HepG2 (cell line): ENCODE results near the gene PLEKHM2. TPM values are rescaled to one million over a fixed set of nuclear protein-coding genes. Genes with fewer than 3 reads are reported as not detected.
A peak's percentile ranks its signal among the peaks of the same experiment; 100 is the strongest.

ENCODE experiments used
- AGO2 ChIP-seq: fragments of 200-400 bp; formaldehyde crosslinking; optimal IDR thresholded peaks from 2 replicates; pipeline ENCODE3; 2017; ENCODE audit warnings: mild to moderate bottlenecking, low read depth, low read length, moderate library complexity
- GTF3A ChIP-seq: sonication (generic); formaldehyde crosslinking; conservative IDR thresholded peaks from 2 replicates; pipeline ENCODE4 v1.4.0; 2020; ENCODE audit warnings: mild to moderate bottlenecking, missing genetic modification reagents
- HMG20B ChIP-seq: conservative IDR thresholded peaks from 2 replicates; pipeline ENCODE4 v1.6.1; 2016; ENCODE audit warnings: missing genetic modification reagents, missing compliant biosample characterization
- HOXA9 ChIP-seq: sonication (generic); formaldehyde crosslinking; IDR thresholded peaks from 2 replicates; pipeline ENCODE4 v1.8.1; 2022; ENCODE audit warnings: missing genetic modification reagents, mild to moderate bottlenecking, moderate library complexity, borderline replicate concordance
- MEF2D ChIP-seq: sonication (generic); formaldehyde crosslinking; IDR thresholded peaks from 2 replicates; pipeline ENCODE4 v1.5.1; 2020; ENCODE audit warnings: mild to moderate bottlenecking, missing genetic modification reagents
- MXD4 ChIP-seq: IDR thresholded peaks from 2 replicates; pipeline ENCODE4 v1.6.1; 2016; ENCODE audit warnings: mild to moderate bottlenecking, missing biosample characterization, missing genetic modification reagents
- POGZ ChIP-seq: sonication (generic); formaldehyde crosslinking; IDR thresholded peaks from 2 replicates; pipeline ENCODE4 v1.4.0; 2020; ENCODE audit warnings: mild to moderate bottlenecking, missing genetic modification reagents
- ZFP1 ChIP-seq: IDR thresholded peaks from 2 replicates; pipeline ENCODE4 v1.6.1; 2016
- ZFP90 ChIP-seq: sonication (generic); formaldehyde crosslinking; IDR thresholded peaks from 2 replicates; pipeline ENCODE4 v1.8.0; 2022; ENCODE audit warnings: missing genetic modification reagents, mild to moderate bottlenecking, inconsistent platforms, borderline replicate concordance
- ZNF12 ChIP-seq: sonication (generic); formaldehyde crosslinking; IDR thresholded peaks from 2 replicates; pipeline ENCODE4 v1.5.0; 2020; ENCODE audit warnings: missing genetic modification reagents
- ZNF225 ChIP-seq: sonication (generic); formaldehyde crosslinking; IDR thresholded peaks from 2 replicates; pipeline ENCODE4 v1.4.0; 2020; ENCODE audit warnings: mild to moderate bottlenecking, missing genetic modification reagents
- ZNF772 ChIP-seq: sonication (generic); formaldehyde crosslinking; IDR thresholded peaks from 2 replicates; pipeline ENCODE4 v1.5.0; 2020; ENCODE audit warnings: mild to moderate bottlenecking, missing genetic modification reagents
- polyA plus RNA-seq, 8 experiments: library from polyadenylated mRNA; depleted of rRNA in 3 of 8; stranded (reverse) in 7 of 8; unstranded in 1 of 8; fragments of >200 nt; fragmentation: Illumina TruSeq in 4 of 8; extraction: Trizol in 4 of 8; gene quantifications; 2 replicates each; pipeline versions ENCODE4 v1.2.1 to v1.2.3, GENCODE V29; 2011 to 2016; ENCODE audit warnings: low read depth in 4 of 8, missing spikeins in 1 of 8, mixed read lengths in 1 of 8; ENCODE audit not compliant: insufficient read depth in 1 of 8
- total RNA-seq, 5 experiments: library from RNA; depleted of rRNA; stranded (reverse); fragments of >200 nt; fragmentation: Illumina TruSeq; extraction: Trizol; gene quantifications; 2 replicates each; pipeline ENCODE4 v1.2.3, GENCODE V29; 2016; ENCODE audit warnings: low read depth in 1 of 5
- TF ChIP-seq, protein P1 (sequence below): sonication (generic); formaldehyde crosslinking; IDR thresholded peaks from 2 replicates; pipeline ENCODE4 v1.5.0; 2020; ENCODE audit warnings: mild to moderate bottlenecking, missing genetic modification reagents
- TF ChIP-seq, protein P2 (sequence below): sonication (generic); formaldehyde crosslinking; IDR thresholded peaks from 2 replicates; pipeline ENCODE4 v1.4.0; 2020; ENCODE audit warnings: missing genetic modification reagents, borderline replicate concordance
- TF ChIP-seq, protein P3 (sequence below): sonication (generic); formaldehyde crosslinking; IDR thresholded peaks from 2 replicates; pipeline ENCODE4 v1.9.0; 2022; ENCODE audit warnings: low read depth, missing genetic modification reagents
- TF ChIP-seq, protein P4 (sequence below): IDR thresholded peaks from 2 replicates; pipeline ENCODE4 v1.6.1; 2016; ENCODE audit warnings: low read depth
- TF ChIP-seq, protein P5 (sequence below), 2 experiments: sonication (generic) in 1 of 2; formaldehyde crosslinking in 1 of 2; IDR thresholded peaks; 2 replicates each; pipeline versions ENCODE4 v1.4.0 to v1.6.1; 2018 to 2020; ENCODE audit warnings: missing genetic modification reagents in 2 of 2, borderline replicate concordance in 1 of 2, low read depth in 1 of 2, mild to moderate bottlenecking in 1 of 2, missing biosample characterization in 1 of 2

Gene PLEKHM2
- total and polyA plus RNA-seq, 2 of the 13 experiments (the other 11 are each of a cell fraction or from before 2014, with no cell fraction given), result 16.5 to 27.3 TPM

DNA sequence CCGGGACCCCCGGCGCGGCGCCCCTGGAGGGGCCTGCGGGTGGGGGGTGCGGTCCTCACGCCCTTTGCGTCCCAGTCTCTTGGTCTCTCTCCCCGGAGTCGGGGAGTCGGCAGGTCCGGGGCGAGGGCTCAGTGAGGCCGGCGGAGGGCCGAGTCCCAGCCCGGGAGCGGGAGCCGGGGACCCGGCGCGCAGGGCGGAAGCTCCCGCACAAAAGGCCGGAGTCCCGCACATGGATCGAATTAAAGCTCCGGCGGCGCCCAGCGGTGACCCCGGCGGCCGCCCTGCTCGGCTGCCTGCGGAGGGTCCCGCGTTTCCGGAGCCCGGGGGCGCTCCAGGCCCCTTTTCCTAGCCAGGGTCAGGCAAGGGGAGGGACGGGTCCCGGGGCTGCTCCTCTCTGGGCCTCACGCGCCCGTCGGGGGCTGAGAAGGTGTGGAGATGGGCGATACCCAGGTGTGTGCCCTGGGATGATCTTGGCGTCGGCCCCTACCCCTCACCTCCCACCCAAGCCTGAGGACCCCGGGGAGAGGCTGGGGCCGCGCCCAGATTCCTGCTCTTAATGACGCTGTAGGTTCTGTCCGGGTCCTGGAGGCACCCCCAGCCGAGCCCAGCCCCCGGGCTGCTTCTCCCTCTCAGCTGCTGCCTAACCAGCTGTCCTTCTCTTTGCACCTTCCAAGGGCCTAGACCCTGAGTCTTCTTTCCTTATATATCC, 75.0 kb downstream of the PLEKHM2 start (continued):
- TF ChIP-seq, protein P1, sequence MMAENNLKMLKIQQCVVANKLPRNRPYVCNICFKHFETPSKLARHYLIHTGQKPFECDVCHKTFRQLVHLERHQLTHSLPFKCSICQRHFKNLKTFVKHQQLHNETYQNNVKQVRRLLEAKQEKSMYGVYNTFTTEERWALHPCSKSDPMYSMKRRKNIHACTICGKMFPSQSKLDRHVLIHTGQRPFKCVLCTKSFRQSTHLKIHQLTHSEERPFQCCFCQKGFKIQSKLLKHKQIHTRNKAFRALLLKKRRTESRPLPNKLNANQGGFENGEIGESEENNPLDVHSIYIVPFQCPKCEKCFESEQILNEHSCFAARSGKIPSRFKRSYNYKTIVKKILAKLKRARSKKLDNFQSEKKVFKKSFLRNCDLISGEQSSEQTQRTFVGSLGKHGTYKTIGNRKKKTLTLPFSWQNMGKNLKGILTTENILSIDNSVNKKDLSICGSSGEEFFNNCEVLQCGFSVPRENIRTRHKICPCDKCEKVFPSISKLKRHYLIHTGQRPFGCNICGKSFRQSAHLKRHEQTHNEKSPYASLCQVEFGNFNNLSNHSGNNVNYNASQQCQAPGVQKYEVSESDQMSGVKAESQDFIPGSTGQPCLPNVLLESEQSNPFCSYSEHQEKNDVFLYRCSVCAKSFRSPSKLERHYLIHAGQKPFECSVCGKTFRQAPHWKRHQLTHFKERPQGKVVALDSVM (CRISPR knock-in tag), result peak; percentile 42; the same call in 1 of the 2 replicates
- no peak for TF ChIP-seq ZNF12
- TF ChIP-seq ZFP90, result no peak
- TF ChIP-seq ZFP1 (CRISPR knock-in tag), result no peak
- TF ChIP-seq ZNF772 (CRISPR knock-in tag), result no peak
- TF ChIP-seq AGO2, result peak; percentile 29
- TF ChIP-seq GTF3A (CRISPR knock-in tag), result no peak
- TF ChIP-seq HOXA9 (CRISPR knock-in tag), result no peak
- TF ChIP-seq, protein P2, sequence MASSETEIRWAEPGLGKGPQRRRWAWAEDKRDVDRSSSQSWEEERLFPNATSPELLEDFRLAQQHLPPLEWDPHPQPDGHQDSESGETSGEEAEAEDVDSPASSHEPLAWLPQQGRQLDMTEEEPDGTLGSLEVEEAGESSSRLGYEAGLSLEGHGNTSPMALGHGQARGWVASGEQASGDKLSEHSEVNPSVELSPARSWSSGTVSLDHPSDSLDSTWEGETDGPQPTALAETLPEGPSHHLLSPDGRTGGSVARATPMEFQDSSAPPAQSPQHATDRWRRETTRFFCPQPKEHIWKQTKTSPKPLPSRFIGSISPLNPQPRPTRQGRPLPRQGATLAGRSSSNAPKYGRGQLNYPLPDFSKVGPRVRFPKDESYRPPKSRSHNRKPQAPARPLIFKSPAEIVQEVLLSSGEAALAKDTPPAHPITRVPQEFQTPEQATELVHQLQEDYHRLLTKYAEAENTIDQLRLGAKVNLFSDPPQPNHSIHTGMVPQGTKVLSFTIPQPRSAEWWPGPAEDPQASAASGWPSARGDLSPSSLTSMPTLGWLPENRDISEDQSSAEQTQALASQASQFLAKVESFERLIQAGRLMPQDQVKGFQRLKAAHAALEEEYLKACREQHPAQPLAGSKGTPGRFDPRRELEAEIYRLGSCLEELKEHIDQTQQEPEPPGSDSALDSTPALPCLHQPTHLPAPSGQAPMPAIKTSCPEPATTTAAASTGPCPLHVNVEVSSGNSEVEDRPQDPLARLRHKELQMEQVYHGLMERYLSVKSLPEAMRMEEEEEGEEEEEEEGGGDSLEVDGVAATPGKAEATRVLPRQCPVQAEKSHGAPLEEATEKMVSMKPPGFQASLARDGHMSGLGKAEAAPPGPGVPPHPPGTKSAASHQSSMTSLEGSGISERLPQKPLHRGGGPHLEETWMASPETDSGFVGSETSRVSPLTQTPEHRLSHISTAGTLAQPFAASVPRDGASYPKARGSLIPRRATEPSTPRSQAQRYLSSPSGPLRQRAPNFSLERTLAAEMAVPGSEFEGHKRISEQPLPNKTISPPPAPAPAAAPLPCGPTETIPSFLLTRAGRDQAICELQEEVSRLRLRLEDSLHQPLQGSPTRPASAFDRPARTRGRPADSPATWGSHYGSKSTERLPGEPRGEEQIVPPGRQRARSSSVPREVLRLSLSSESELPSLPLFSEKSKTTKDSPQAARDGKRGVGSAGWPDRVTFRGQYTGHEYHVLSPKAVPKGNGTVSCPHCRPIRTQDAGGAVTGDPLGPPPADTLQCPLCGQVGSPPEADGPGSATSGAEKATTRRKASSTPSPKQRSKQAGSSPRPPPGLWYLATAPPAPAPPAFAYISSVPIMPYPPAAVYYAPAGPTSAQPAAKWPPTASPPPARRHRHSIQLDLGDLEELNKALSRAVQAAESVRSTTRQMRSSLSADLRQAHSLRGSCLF (CRISPR knock-in tag), result no peak
- TF ChIP-seq, protein P3, sequence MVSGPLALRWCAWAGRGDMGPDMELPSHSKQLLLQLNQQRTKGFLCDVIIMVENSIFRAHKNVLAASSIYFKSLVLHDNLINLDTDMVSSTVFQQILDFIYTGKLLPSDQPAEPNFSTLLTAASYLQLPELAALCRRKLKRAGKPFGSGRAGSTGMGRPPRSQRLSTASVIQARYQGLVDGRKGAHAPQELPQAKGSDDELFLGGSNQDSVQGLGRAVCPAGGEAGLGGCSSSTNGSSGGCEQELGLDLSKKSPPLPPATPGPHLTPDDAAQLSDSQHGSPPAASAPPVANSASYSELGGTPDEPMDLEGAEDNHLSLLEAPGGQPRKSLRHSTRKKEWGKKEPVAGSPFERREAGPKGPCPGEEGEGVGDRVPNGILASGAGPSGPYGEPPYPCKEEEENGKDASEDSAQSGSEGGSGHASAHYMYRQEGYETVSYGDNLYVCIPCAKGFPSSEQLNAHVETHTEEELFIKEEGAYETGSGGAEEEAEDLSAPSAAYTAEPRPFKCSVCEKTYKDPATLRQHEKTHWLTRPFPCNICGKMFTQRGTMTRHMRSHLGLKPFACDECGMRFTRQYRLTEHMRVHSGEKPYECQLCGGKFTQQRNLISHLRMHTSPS, result no peak
- no peak for TF ChIP-seq MXD4 (CRISPR knock-in tag)
- TF ChIP-seq, protein P4, sequence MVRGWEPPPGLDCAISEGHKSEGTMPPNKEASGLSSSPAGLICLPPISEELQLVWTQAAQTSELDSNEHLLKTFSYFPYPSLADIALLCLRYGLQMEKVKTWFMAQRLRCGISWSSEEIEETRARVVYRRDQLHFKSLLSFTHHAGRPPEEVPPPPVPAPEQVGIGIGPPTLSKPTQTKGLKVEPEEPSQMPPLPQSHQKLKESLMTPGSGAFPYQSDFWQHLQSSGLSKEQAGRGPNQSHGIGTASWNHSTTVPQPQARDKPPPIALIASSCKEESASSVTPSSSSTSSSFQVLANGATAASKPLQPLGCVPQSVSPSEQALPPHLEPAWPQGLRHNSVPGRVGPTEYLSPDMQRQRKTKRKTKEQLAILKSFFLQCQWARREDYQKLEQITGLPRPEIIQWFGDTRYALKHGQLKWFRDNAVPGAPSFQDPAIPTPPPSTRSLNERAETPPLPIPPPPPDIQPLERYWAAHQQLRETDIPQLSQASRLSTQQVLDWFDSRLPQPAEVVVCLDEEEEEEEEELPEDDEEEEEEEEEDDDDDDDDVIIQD (CRISPR knock-in tag), result no peak
- TF ChIP-seq ZNF225 (CRISPR knock-in tag), result no peak
- TF ChIP-seq HMG20B (CRISPR knock-in tag), result no peak
- TF ChIP-seq, protein P5, sequence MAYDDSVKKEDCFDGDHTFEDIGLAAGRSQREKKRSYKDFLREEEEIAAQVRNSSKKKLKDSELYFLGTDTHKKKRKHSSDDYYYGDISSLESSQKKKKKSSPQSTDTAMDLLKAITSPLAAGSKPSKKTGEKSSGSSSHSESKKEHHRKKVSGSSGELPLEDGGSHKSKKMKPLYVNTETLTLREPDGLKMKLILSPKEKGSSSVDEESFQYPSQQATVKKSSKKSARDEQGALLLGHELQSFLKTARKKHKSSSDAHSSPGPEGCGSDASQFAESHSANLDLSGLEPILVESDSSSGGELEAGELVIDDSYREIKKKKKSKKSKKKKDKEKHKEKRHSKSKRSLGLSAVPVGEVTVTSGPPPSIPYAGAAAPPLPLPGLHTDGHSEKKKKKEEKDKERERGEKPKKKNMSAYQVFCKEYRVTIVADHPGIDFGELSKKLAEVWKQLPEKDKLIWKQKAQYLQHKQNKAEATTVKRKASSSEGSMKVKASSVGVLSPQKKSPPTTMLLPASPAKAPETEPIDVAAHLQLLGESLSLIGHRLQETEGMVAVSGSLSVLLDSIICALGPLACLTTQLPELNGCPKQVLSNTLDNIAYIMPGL (CRISPR knock-in tag; IDR thresholded peaks at IDR 0.05; ENCODE audit: borderline replicate concordance in 1 of 2, low read depth in 1 of 2), result peak in 1 of 2 experiments; percentile 41; a peak in 2 of 4 replicates
- TF ChIP-seq POGZ (CRISPR knock-in tag), result no peak
- no peak for TF ChIP-seq MEF2D (CRISPR knock-in tag)
